Measurements from ENCODE around the gene GSTM3. TPM values are rescaled to one million over a fixed set of nuclear protein-coding genes. Genes with fewer than 3 reads are reported as not detected.

Gene GSTM3
- total RNA-seq, 1 donor from 2014 or later = 8.3 TPM

- Mint-ChIP-seq H3K36me3 (ENCODE audit: unreplicated experiment) (no peaks in the 10 kb centered on the region), H3K9me3 (ENCODE audit: unreplicated experiment) (peaks cover 6% of the 10 kb centered on the region), H3K27ac (ENCODE audit: unreplicated experiment) (no peak overlapping the region), H3K27me3 (ENCODE audit: unreplicated experiment) (peaks cover 6% of the 10 kb centered on the region), H3K4me3 (ENCODE audit: unreplicated experiment) (no peak overlapping the region), H3K4me1 (ENCODE audit: low read depth, unreplicated experiment) (no peaks in the 10 kb centered on the region)
- TF ChIP-seq CTCF (IDR thresholded peaks at IDR 0.05; ENCODE audit: partially characterized antibody, unreplicated experiment) = no peak
- no peak for DNase-seq
Measured at GRCh38 chr1:109787845-109788601, 47.2 kb upstream of the GSTM3 start.

- Mint-ChIP-seq H3K4me1 (ENCODE audit: low read depth, unreplicated experiment) (no peaks in the 10 kb centered on the region), H3K27me3 (ENCODE audit: unreplicated experiment) (peaks cover 6% of the 10 kb centered on the region), H3K4me3 (ENCODE audit: unreplicated experiment) (no peak overlapping the region), H3K9me3 (ENCODE audit: unreplicated experiment) (peaks cover 6% of the 10 kb centered on the region), H3K27ac (ENCODE audit: unreplicated experiment) (no peak overlapping the region), H3K36me3 (ENCODE audit: unreplicated experiment) (no peaks in the 10 kb centered on the region)
- TF ChIP-seq CTCF (IDR thresholded peaks at IDR 0.05; ENCODE audit: partially characterized antibody, unreplicated experiment) = no peak
- DNase-seq = no peak
Measured at GRCh38 chr1:109787211-109787844, 46.5 kb upstream of the GSTM3 start.

- DNase-seq = no peak
- Mint-ChIP-seq H3K27me3 (ENCODE audit: unreplicated experiment) (peaks cover 6% of the 10 kb centered on the region), H3K4me1 (ENCODE audit: low read depth, unreplicated experiment) (no peaks in the 10 kb centered on the region), H3K4me3 (ENCODE audit: unreplicated experiment) (no peak overlapping the region), H3K27ac (ENCODE audit: unreplicated experiment) (no peak overlapping the region), H3K9me3 (ENCODE audit: unreplicated experiment) (peaks cover 6% of the 10 kb centered on the region), H3K36me3 (ENCODE audit: unreplicated experiment) (no peaks in the 10 kb centered on the region)
- no peak for TF ChIP-seq CTCF (IDR thresholded peaks at IDR 0.05; ENCODE audit: partially characterized antibody, unreplicated experiment)
Measured at GRCh38 chr1:109786531-109787021, 45.7 kb upstream of the GSTM3 start.

- no peak for DNase-seq
- H3K9me3 Mint-ChIP-seq (ENCODE audit: unreplicated experiment) = peaks cover 6% of the 10 kb centered on the region
- H3K36me3 Mint-ChIP-seq (ENCODE audit: unreplicated experiment) = peaks cover under 1% of the 10 kb centered on the region
- H3K27ac Mint-ChIP-seq (ENCODE audit: unreplicated experiment) = no peak overlapping the region
- H3K27me3 Mint-ChIP-seq (ENCODE audit: unreplicated experiment) = peaks cover 6% of the 10 kb centered on the region
- no peak overlapping the region for H3K4me3 Mint-ChIP-seq (ENCODE audit: unreplicated experiment)
- TF ChIP-seq CTCF (IDR thresholded peaks at IDR 0.05; ENCODE audit: partially characterized antibody, unreplicated experiment) = no peak
- no peaks in the 10 kb centered on the region for H3K4me1 Mint-ChIP-seq (ENCODE audit: low read depth, unreplicated experiment)
Measured at GRCh38 chr1:109786112-109786480, 45.3 kb upstream of the GSTM3 start.
